Adrenal gland (tissue), 12 donors: ENCODE data around the gene PPP1R3E. TPM values are rescaled to one million over a fixed set of nuclear protein-coding genes. Genes with fewer than 3 reads are reported as not detected.
A peak's percentile ranks its signal among the peaks of the same experiment; 100 is the strongest.

Experiments
- DNase-seq, 7 donors: peaks; one replicate each; pipeline ENCODE4 v3.0.0-alpha.2; 2019 to 2020
- H3K27ac ChIP-seq, 5 donors: fragments of 200-600 bp; sonication (generic) in 4 of 5; 1 replicate in 3 of 5; 2 replicates in 2 of 5; pipeline versions ENCODE4 v1.5.1 to v1.8.0; 2016 to 2020; ENCODE audit warnings: mild to moderate bottlenecking in 1 of 5
- H3K27me3 ChIP-seq: fragments of 200-600 bp; 2 replicates; pipeline ENCODE4 v1.8.0; 2021
- H3K36me3 ChIP-seq, 2 donors: fragments of 200-600 bp; replicated peaks in 1 of 2; 1 replicate in 1 of 2; 2 replicates in 1 of 2; pipeline versions ENCODE4 v1.5.1 to v1.8.0; 2018 to 2022
- H3K4me1 ChIP-seq, 2 donors: fragments of 200-600 bp; replicated peaks in 1 of 2; 1 replicate in 1 of 2; 2 replicates in 1 of 2; pipeline versions ENCODE4 v1.5.1 to v1.8.0; 2018 to 2021
- H3K4me3 ChIP-seq, 4 donors: fragments of 200-600 bp; sonication (generic) in 3 of 4; one replicate each; pipeline ENCODE4 v1.5.1; 2016 to 2018
- H3K9me3 ChIP-seq, 3 donors: fragments of 200-600 bp; sonication (generic) in 1 of 3; replicated peaks in 1 of 3; 1 replicate in 2 of 3; 2 replicates in 1 of 3; pipeline versions ENCODE4 v1.5.1 to v1.8.0; 2016 to 2021
- POLR2A ChIP-seq, 2 donors: fragments of 450-650 bp; IDR thresholded peaks; one replicate each; pipeline ENCODE4 v1.6.1; 2017; ENCODE audit warnings: antibody characterized with exemption in 2 of 2, mild to moderate bottlenecking in 2 of 2, moderate library complexity in 1 of 2
- WGBS, 4 donors: extraction: QIAGEN DNeasy Blood & Tissue Kit in 2 of 4; methylation state at CpG; one replicate each; pipeline versions ENCODE4 v1.1.5 to v1.1.7; 2013 to 2017; 5-methylcytosine and 5-hydroxymethylcytosine counted together
- intact Hi-C, 2 donors: fragments of 100-400 bp; cut with DNase I; formaldehyde crosslinking; loops; one replicate each; pipeline versions ENCODE4 v1.14.1 to v1.15.0; 2022 to 2023
- polyA plus RNA-seq, 3 donors: library from polyadenylated mRNA; stranded (reverse); fragments of 200-250 nt in 2 of 3; fragments of 350-450 nt in 1 of 3; fragmentation: Illumina TruSeq in 1 of 3; extraction: RNeasy Lipid Tissue Mini Kit (QIAGEN cat#74804) in 1 of 3; gene quantifications; one replicate each; pipeline ENCODE4 v1.2.3, GENCODE V29; 2013 to 2014
- total RNA-seq, 9 donors: library from RNA; depleted of rRNA in 4 of 9; stranded (reverse); fragments of >200 nt in 4 of 9; fragments of 120-200 nt in 1 of 9; fragmentation: NEBNext Ultra II Directional in 1 of 9; extraction: Animal tissue kit (Norgen Biotek cat#: 25700) in 1 of 9; gene quantifications; one replicate each; pipeline versions ENCODE4 v1.1.0 to v1.2.4, GENCODE V29; 2013 to 2023
- TF ChIP-seq, protein P1 (sequence below), 6 experiments: fragments of 450-650 bp in 4 of 6; fragments of 200-600 bp in 2 of 6; sonication (generic) in 1 of 6; IDR thresholded peaks; 1 replicate in 5 of 6; 2 replicates in 1 of 6; pipeline versions ENCODE4 v1.5.1 to v1.8.0; 2016 to 2021; ENCODE audit warnings: antibody characterized with exemption in 6 of 6, mild to moderate bottlenecking in 2 of 6, moderate library complexity in 1 of 6
- donor health status: healthy with polysubstance abuse.
- donor health status: Bipolar disorder and iron deficiency.
- donor health status: DM: yes; HTN: yes; CAD: no.
- donor health status: DM: no; HTN: no; CAD: no.
- donor health status: DM: no; HTN: no; CAD: no.
- donor health status: DM: yes; HTN: yes; CAD: no.

Gene PPP1R3E
- total and polyA plus RNA-seq, 12 donors, result 2.2 to 82.8 (median 13.4) TPM

DNA sequence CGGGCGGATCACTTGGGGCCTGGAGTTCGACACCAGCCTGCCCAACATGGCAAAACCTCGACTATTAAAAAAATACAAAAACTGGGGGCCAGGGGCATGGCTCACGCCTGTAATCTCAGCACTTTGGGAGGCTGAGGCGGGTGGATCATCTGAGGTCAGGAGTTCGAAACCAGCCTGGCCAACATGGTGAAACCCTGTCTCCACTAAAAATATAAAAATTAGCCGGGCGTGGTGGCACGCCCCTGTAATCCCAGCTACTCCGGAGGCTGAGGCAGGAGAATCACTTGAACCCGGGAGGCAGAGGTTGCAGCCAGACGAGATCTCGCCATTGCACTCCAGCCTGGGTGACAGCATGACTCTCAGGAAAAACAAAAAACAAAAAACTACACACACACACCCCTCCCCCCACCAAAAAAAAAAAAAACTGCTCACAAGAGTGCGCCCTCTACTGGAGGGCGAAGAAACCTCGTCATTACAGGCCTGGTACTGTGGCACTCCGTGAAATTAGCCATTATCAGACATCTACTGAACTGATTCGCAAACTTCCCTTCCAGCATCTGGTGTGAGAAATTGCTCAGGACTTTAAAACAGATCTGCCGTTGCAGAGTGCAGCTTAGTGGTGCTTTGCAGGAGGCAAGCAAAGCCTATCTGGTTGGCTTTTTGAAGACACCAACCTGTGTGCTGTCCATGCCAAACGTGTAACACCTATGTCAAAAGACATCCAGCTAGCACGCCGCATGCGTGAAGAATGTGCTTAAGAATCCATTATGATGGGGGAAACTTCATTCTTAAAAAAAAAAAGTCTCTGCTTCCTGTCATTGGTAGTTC is 7.7 kb downstream of the PPP1R3E start:
- Histone ChIP-seq H3K27me3 (peaks cover 4% of the 10 kb centered on the region), H3K4me1 (peaks cover 1 to 16% of the 10 kb centered on the region in 2 donors), H3K36me3 (peaks cover 0 to 5% of the 10 kb centered on the region in 2 donors), H3K27ac (no peak overlapping the region), H3K4me3 (no peak overlapping the region), H3K9me3 (no peaks in the 10 kb centered on the region)
- 25 to 31% (median 30%) methylated on average over 23 to 24 of the region's 24 CpGs for WGBS, 4 donors
- DNase-seq, result peak in 6 of 7 donors; percentile 39 to 74 (median 56)
- TF ChIP-seq POLR2A (IDR thresholded peaks at IDR 0.05), result peak in 1 of 2 donors; percentile 8
- TF ChIP-seq, protein P1, sequence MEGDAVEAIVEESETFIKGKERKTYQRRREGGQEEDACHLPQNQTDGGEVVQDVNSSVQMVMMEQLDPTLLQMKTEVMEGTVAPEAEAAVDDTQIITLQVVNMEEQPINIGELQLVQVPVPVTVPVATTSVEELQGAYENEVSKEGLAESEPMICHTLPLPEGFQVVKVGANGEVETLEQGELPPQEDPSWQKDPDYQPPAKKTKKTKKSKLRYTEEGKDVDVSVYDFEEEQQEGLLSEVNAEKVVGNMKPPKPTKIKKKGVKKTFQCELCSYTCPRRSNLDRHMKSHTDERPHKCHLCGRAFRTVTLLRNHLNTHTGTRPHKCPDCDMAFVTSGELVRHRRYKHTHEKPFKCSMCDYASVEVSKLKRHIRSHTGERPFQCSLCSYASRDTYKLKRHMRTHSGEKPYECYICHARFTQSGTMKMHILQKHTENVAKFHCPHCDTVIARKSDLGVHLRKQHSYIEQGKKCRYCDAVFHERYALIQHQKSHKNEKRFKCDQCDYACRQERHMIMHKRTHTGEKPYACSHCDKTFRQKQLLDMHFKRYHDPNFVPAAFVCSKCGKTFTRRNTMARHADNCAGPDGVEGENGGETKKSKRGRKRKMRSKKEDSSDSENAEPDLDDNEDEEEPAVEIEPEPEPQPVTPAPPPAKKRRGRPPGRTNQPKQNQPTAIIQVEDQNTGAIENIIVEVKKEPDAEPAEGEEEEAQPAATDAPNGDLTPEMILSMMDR (IDR thresholded peaks at IDR 0.05), result peak; percentile 66 to 98 (median 86)
- intact Hi-C loops, result loop anchor here in 1 of 2 donors (10.0 kb wide), 1 partner anchor 170 kb away; no protein-coding TSS in a partner anchor

DNA sequence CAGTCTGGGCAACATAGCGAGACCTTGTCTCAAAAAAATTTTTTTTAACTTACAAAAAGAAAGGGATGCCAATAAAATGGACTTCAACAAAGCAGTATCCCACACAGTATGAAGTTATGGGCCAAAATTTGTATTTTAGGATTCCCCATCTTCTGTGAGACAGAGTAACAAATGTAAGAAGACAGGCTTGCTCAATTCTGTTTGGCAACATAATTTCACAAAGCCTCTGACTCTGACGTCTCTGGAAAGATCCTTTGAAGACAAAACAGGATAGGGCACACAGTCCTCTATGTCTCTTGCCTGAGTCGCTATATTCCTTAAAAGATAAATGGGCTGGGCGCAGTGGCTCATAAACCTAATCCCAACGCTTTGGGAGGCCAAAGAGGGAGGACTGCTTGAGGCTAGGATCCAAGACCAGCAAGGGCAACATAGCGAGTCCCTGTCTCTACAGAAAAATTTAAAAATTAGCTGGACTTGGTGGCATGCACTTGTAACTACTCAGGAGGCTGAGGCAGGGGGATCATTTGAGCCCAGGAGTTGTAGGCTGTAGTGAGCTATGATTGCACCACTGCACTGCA is 15.7 kb downstream of the PPP1R3E start:
- no peak for TF ChIP-seq POLR2A (IDR thresholded peaks at IDR 0.05)
- TF ChIP-seq, protein P1 (IDR thresholded peaks at IDR 0.05), result no peak
- Histone ChIP-seq H3K4me3 (peak overlapping the region in 1 of 4 donors; percentile 73), H3K4me1 (peaks cover 12 to 21% of the 10 kb centered on the region in 2 donors), H3K27ac (peak overlapping the region; percentile 74 to 92 (median 88)), H3K9me3 (no peaks in the 10 kb centered on the region), H3K36me3 (no peaks in the 10 kb centered on the region), H3K27me3 (peaks cover 5% of the 10 kb centered on the region)
- WGBS, 4 donors, result 43 to 54% (median 44%) methylated on average over 6 of the region's 6 CpGs
- intact Hi-C loops, result no loop called here
- DNase-seq, result no peak

DNA sequence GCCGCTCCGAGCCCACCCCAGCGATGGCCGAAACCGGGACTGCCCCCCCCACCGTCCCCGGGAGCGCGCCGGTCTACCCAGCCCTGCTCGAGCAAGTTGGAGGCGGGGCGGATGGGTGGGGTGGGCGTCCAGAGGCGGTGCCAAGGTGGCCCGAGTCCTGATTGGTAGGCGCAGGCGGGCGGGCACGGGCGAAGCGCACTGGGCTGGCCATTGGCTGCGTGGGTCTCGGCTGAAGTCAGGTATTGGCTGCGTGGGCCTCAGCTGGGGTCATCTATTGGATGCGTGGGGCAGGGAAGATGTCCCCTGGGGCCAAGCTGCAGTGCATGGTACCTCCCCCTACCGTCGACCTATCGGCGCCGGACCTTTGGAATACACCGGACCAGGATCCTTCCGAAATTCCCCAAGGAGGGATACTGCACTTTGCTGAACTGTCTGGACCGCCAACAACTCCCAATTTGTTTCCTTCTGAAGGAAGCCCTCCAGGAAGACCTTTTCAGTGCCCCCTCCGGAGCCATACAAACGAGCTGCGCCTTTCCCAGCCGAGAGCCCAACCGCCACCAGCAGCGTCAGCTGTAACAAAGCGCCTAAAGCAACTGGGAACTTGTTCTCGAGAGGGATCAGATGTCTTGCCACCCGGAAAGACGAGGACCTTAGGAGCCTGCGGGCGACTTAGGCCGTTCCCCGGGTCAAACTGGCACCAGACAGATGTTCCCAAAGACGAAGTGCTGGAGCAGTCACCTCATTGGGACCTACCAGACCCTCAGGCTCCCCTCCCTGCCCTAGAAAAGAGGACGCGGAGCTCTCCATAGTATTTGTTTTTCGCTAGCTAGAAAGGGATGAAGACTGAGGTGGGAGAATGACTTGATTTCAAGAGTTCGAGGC is 16.4 kb downstream of the PPP1R3E start, which contains the start of gene HOMEZ:
Gene HOMEZ (minus strand): TSS at position 113 of the 882 bp plus-strand sequence. CDS start 180 bp downstream, outside the sequence.
- DNase-seq, result peak; percentile 98 to 100 (median 99)
- H3K27ac ChIP-seq, result peak within 1 kb of the TSS; percentile 76 to 92 (median 88)
- TF ChIP-seq, protein P1 (IDR thresholded peaks at IDR 0.05), result peak in 1 of 6 experiments; percentile 18
- peak; percentile 59 to 91 for TF ChIP-seq POLR2A (IDR thresholded peaks at IDR 0.05)
- no peaks in the 10 kb centered on the region for H3K9me3 ChIP-seq
- peaks cover 12 to 21% of the 10 kb centered on the region in 2 donors for H3K4me1 ChIP-seq
- WGBS, 4 donors, result 0 to 4% (median 1%) methylated on average over 12 to 53 of the region's 53 CpGs
- H3K36me3 ChIP-seq, result no peaks in the 10 kb centered on the region
- peak within 1 kb of the TSS; percentile 33 to 93 (median 69) for H3K4me3 ChIP-seq
- intact Hi-C loops, result no loop called here
- peaks cover 5% of the 10 kb centered on the region for H3K27me3 ChIP-seq
